Fibroblast of skin of left biceps (primary cell): Measurements from ENCODE around the gene SEPTIN1.
A peak's percentile ranks its signal among the peaks of the same experiment; 100 is the strongest.
"Not testable (repeated sequence)": the region's sequence is repeated elsewhere in the genome, so short reads cannot be mapped to it uniquely, and the experiment has no call there.

Experiments used
- DNase-seq, 2 experiments: peaks; one replicate each; pipeline ENCODE4 v3.0.0-alpha.2; 2013; ENCODE audit warnings: low read depth in 2 of 2

The SEPTIN1 gene

GRCh38 chr16:30401768-30402425, 19.5 kb upstream of the SEPTIN1 start:
- no peak for DNase-seq

GRCh38 chr16:30399435-30400186, 17.2 kb upstream of the SEPTIN1 start:
- no peak for DNase-seq

- no peak for DNase-seq
These were observed 16.5 kb upstream of the SEPTIN1 start for GRCh38 chr16:30398661-30399434.

- no peak for DNase-seq
These were observed 15.7 kb upstream of the SEPTIN1 start for GRCh38 chr16:30397776-30398660.

- no peak for DNase-seq
These were observed 14.7 kb upstream of the SEPTIN1 start for GRCh38 chr16:30397056-30397455.

GRCh38 chr16:30396627-30397026, 14.3 kb upstream of the SEPTIN1 start:
- not testable (repeated sequence) for DNase-seq

GRCh38 chr16:30395992-30396585, 13.7 kb upstream of the SEPTIN1 start:
- DNase-seq = no peak

- peak; percentile 64 to 68 for DNase-seq
These were observed 13.0 kb upstream of the SEPTIN1 start, which contains the start of gene ZNF48 for GRCh38 chr16:30395155-30395991. ZNF48 (plus strand) TSS chr16:30395420; CDS start chr16:30395795, 375 bp downstream.

GRCh38 chr16:30394592-30395154, 12.3 kb upstream of the SEPTIN1 start:
- DNase-seq = no peak

- no peak for DNase-seq
These were observed 1.2 kb upstream of the SEPTIN1 start for GRCh38 chr16:30383521-30383920.

GRCh38 chr16:30381291-30382041, 895 bp downstream of the SEPTIN1 start:
- DNase-seq = no peak

GRCh38 chr16:30380803-30381208, 1.6 kb downstream of the SEPTIN1 start:
- DNase-seq = no peak

GRCh38 chr16:30380072-30380802, 2.1 kb downstream of the SEPTIN1 start:
- DNase-seq = no peak

- DNase-seq = no peak
These were observed 3.1 kb downstream of the SEPTIN1 start for GRCh38 chr16:30379158-30379783.

GRCh38 chr16:30378236-30379157, 3.9 kb downstream of the SEPTIN1 start:
- peak; percentile 94 to 95 for DNase-seq

GRCh38 chr16:30377812-30378235, 4.5 kb downstream of the SEPTIN1 start:
- peak; percentile 73 for DNase-seq
